GM12892 (cell line): ENCODE data around the gene PLCXD1.

Experiments used
- POLR2A ChIP-seq: IDR thresholded peaks from 2 replicates; pipeline ENCODE4 v1.6.1; 2011; ENCODE audit warnings: low read depth, low read length, control low read depth
- POLR2AphosphoS5 ChIP-seq: IDR thresholded peaks from 2 replicates; pipeline ENCODE4 v1.6.1; 2011; ENCODE audit warnings: low read depth, low read length, control low read depth

- TF ChIP-seq POLR2AphosphoS5 (no peak), POLR2A (no peak)
Observed at GRCh38 chrX:262381-262909, 18.7 kb upstream of the PLCXD1 start.
